Stomach (tissue), 9 donors: ENCODE data around the gene NCK2. TPM values are rescaled to one million over a fixed set of nuclear protein-coding genes. Genes with fewer than 3 reads are reported as not detected.

Experiments used
- DNase-seq, 2 donors: peaks; one replicate each; pipeline versions ENCODE4 v3.0.0 to v3.0.0-alpha.2; 2013 to 2019
- H3K27ac ChIP-seq, 5 donors: fragments of 200-600 bp in 4 of 5; sonication (generic) in 4 of 5; one replicate each; pipeline ENCODE4 v1.5.1; 2013 to 2019; ENCODE audit warnings: mild to moderate bottlenecking in 1 of 5, moderate library complexity in 1 of 5
- H3K27me3 ChIP-seq, 3 donors: fragments of 200-600 bp; sonication (generic); one replicate each; pipeline ENCODE4 v1.5.1; 2017 to 2019; ENCODE audit warnings: mixed run types in 1 of 3
- H3K36me3 ChIP-seq, 4 donors: fragments of 200-600 bp; sonication (generic); 1 replicate in 3 of 4; 2 replicates in 1 of 4; pipeline ENCODE4 v1.5.1; 2016 to 2019
- H3K4me1 ChIP-seq, 4 donors: fragments of 200-600 bp; sonication (generic); one replicate each; pipeline ENCODE4 v1.5.1; 2016 to 2019
- H3K4me3 ChIP-seq, 4 donors: fragments of 200-600 bp; sonication (generic) in 3 of 4; one replicate each; pipeline ENCODE4 v1.5.1; 2016 to 2019; ENCODE audit warnings: mild to moderate bottlenecking in 1 of 4
- H3K9me3 ChIP-seq, 4 donors: fragments of 200-600 bp; sonication (generic); one replicate each; pipeline ENCODE4 v1.5.1; 2016 to 2019
- EP300 ChIP-seq: sonication (generic); formaldehyde crosslinking; IDR thresholded peaks from one replicate; pipeline ENCODE4 v1.6.1; 2017; ENCODE audit warnings: antibody characterized with exemption
- POLR2A ChIP-seq, 4 donors: fragments of 450-650 bp; IDR thresholded peaks; one replicate each; pipeline ENCODE4 v1.6.1; 2016; ENCODE audit warnings: antibody characterized with exemption in 4 of 4, control low read depth in 2 of 4, mild to moderate bottlenecking in 1 of 4, moderate library complexity in 1 of 4
- POLR2AphosphoS5 ChIP-seq, 3 donors: sonication (generic); formaldehyde crosslinking; IDR thresholded peaks; one replicate each; pipeline ENCODE4 v1.6.1; 2016; ENCODE audit warnings: antibody characterized with exemption in 3 of 3
- WGBS, 5 donors: extraction: QIAGEN DNeasy Blood & Tissue Kit in 3 of 5; methylation state at CpG; one replicate each; pipeline versions ENCODE4 v1.1.5 to v1.1.7; 2013 to 2018; 5-methylcytosine and 5-hydroxymethylcytosine counted together
- intact Hi-C: fragments of 100-400 bp; cut with DNase I; formaldehyde crosslinking; loops from one replicate; pipeline ENCODE4 v1.15.1; 2023; ENCODE audit warnings: low total_unique reads
- polyA plus RNA-seq, 3 donors: library from polyadenylated mRNA; stranded (reverse); fragments of 200-250 nt; gene quantifications; one replicate each; pipeline ENCODE4 v1.2.3, GENCODE V29; 2013
- total RNA-seq, 5 donors: library from RNA; depleted of rRNA; stranded (reverse); fragments of >200 nt; gene quantifications; one replicate each; pipeline versions ENCODE4 v1.1.0 to v1.2.3, GENCODE V29; 2014 to 2016
- TF ChIP-seq, protein P1 (sequence below), 7 experiments: fragments of 450-650 bp in 4 of 7; fragments of 200-600 bp in 3 of 7; sonication (generic) in 3 of 7; IDR thresholded peaks; one replicate each; pipeline ENCODE4 v1.5.1; 2016 to 2019; ENCODE audit warnings: antibody characterized with exemption in 7 of 7, control low read depth in 2 of 7, mild to moderate bottlenecking in 1 of 7
- donor health status: healthy with polysubstance abuse.
- donor health status: Bipolar disorder and iron deficiency.
- donor health status: healthy.

The NCK2 gene
- total and polyA plus RNA-seq, 8 donors, result 23.1 to 88.9 (median 42.6) TPM

DNA sequence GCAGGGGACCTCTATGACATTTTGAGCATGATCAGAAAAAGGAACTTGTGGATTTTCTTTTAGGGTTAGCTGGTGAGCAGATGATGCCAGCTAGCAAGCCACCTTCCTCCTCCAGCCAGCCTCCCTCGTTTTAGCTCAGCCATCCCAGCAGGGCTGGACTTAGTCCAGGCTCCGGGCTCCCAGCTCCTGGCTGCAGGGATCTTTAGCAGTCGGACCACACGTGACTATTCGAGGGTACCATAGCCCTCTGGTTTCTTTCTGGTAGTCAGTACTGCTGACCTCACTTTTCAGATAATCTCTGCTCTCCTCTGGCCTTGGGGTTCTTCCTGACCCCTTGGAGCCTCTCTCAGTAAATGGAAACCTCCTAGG lies 31.8 kb downstream of the NCK2 start:
- WGBS, 5 donors, result 49 to 68% (median 62%) methylated on average over 5 of the region's 5 CpGs
- Histone ChIP-seq H3K4me3 (no peak overlapping the region), H3K36me3 (peaks cover 0 to 6% (median 3%) of the 10 kb centered on the region in 4 donors), H3K27ac (peak overlapping the region in 4 of 5 donors; percentile 3 to 67 (median 43)), H3K9me3 (no peaks in the 10 kb centered on the region), H3K4me1 (peaks cover 41 to 100% (median 73%) of the 10 kb centered on the region in 4 donors), H3K27me3 (no peaks in the 10 kb centered on the region)
- no peak for TF ChIP-seq POLR2A (IDR thresholded peaks at IDR 0.05)
- TF ChIP-seq, protein P1, sequence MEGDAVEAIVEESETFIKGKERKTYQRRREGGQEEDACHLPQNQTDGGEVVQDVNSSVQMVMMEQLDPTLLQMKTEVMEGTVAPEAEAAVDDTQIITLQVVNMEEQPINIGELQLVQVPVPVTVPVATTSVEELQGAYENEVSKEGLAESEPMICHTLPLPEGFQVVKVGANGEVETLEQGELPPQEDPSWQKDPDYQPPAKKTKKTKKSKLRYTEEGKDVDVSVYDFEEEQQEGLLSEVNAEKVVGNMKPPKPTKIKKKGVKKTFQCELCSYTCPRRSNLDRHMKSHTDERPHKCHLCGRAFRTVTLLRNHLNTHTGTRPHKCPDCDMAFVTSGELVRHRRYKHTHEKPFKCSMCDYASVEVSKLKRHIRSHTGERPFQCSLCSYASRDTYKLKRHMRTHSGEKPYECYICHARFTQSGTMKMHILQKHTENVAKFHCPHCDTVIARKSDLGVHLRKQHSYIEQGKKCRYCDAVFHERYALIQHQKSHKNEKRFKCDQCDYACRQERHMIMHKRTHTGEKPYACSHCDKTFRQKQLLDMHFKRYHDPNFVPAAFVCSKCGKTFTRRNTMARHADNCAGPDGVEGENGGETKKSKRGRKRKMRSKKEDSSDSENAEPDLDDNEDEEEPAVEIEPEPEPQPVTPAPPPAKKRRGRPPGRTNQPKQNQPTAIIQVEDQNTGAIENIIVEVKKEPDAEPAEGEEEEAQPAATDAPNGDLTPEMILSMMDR (IDR thresholded peaks at IDR 0.05), result no peak
- TF ChIP-seq POLR2AphosphoS5 (IDR thresholded peaks at IDR 0.05), result no peak
- TF ChIP-seq EP300, result no peak
- no peak for DNase-seq
- intact Hi-C loops, result no loop called here

DNA sequence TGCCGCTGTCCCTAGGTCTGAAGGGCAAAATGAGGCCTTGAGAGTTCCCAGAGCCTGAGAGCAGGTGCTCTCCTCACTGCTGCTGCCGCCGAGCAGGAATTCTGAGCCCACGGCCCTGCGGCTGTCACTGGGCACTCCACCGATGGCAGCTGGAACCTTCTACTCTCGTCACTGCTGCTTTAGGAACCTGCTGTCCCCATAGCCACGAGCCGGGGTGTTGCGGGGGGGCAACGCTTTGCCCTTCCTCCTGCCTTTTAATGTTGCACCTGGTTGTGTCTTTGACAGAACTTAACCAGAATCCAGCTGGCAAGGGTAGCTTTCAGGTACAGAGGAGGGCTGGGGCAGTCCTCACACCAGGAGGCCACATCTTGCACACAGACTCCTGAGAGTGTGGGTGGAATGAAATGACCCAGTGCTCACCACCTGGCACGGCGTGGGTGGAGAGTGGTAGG lies 32.3 kb downstream of the NCK2 start:
- Histone ChIP-seq H3K4me3 (no peak overlapping the region), H3K36me3 (peaks cover 0 to 6% (median 3%) of the 10 kb centered on the region in 4 donors), H3K27ac (peak overlapping the region in 3 of 5 donors; percentile 40 to 67 (median 46)), H3K27me3 (no peaks in the 10 kb centered on the region), H3K9me3 (no peaks in the 10 kb centered on the region), H3K4me1 (peaks cover 41 to 99% (median 70%) of the 10 kb centered on the region in 4 donors)
- intact Hi-C loops, result no loop called here
- TF ChIP-seq POLR2AphosphoS5 (IDR thresholded peaks at IDR 0.05) (no peak), POLR2A (IDR thresholded peaks at IDR 0.05) (no peak), EP300 (no peak)
- TF ChIP-seq, protein P1 (IDR thresholded peaks at IDR 0.05), result no peak
- DNase-seq, result no peak
- WGBS, 5 donors, result 78 to 90% (median 89%) methylated on average over 13 of the region's 13 CpGs

DNA sequence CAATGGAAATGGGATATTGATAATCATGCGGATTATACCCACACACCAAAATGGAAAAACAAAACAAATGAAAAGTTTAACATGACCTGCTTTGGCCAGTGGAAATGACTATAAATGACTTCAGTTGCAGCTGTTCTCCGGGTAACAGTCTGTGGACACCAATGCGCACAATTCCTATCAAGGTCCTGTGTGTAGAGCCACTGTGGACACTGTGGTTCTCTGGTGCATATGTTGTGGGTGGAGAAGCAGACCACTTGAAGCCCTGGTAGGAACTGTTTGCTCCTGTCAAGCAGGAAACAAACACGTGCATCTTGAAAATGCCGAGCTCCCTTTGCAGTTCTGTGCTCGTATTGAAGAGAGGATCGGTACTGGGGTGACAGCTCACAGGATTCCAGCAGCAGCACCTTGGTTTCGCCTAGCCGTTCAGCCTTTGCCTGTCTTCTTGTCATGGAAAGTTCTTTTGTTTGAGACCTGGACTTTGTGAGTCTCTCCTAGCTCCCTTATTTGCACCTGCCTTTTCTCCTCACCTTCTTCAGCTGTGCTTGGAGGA lies 32.9 kb downstream of the NCK2 start:
- peaks cover 0 to 6% (median 3%) of the 10 kb centered on the region in 4 donors for H3K36me3 ChIP-seq
- peak overlapping the region in 1 of 5 donors; percentile 67 for H3K27ac ChIP-seq
- WGBS, 5 donors, result 60 to 75% (median 70%) methylated on average over 9 of the region's 9 CpGs
- no peak overlapping the region for H3K4me3 ChIP-seq
- H3K9me3 ChIP-seq, result no peaks in the 10 kb centered on the region
- TF ChIP-seq, protein P1 (IDR thresholded peaks at IDR 0.05), result no peak
- TF ChIP-seq POLR2AphosphoS5 (IDR thresholded peaks at IDR 0.05), result no peak
- no peak for TF ChIP-seq POLR2A (IDR thresholded peaks at IDR 0.05)
- no peak for TF ChIP-seq EP300
- H3K4me1 ChIP-seq, result peaks cover 36 to 99% (median 68%) of the 10 kb centered on the region in 4 donors
- intact Hi-C loops, result no loop called here
- H3K27me3 ChIP-seq, result no peaks in the 10 kb centered on the region
- no peak for DNase-seq

DNA sequence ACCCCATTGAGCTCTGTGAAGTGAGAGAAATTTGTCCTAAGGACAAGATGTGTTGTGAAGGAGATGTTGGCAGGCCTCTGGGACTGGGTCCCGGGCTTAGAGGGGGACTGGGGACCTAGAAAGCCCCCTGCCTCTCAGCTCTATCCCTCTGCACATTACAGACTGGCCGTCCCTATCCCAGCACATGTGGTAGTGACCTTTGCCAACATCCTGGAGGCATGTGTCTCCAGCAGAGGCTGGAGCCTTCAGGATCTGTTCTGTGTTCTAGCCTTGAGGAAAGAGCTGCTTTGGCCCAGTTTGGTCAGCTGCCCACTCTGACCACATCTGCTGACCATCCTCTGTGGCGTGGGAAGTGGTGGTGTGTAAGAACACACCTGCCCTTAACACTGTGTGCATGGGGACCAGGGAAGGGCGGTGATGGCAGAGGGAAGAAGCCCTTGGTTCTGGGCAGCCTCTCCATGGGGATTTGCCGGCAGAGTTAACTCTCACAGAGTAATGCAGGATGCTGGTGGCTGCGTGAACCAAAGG lies 33.4 kb downstream of the NCK2 start:
- H3K27ac ChIP-seq, result no peak overlapping the region
- no peaks in the 10 kb centered on the region for H3K9me3 ChIP-seq
- H3K27me3 ChIP-seq, result no peaks in the 10 kb centered on the region
- 66 to 85% (median 81%) methylated on average over 6 of the region's 6 CpGs for WGBS, 5 donors
- H3K4me3 ChIP-seq, result no peak overlapping the region
- peaks cover 34 to 99% (median 66%) of the 10 kb centered on the region in 4 donors for H3K4me1 ChIP-seq
- no peak for DNase-seq
- TF ChIP-seq, protein P1 (IDR thresholded peaks at IDR 0.05), result no peak
- TF ChIP-seq EP300, result no peak
- no peak for TF ChIP-seq POLR2A (IDR thresholded peaks at IDR 0.05)
- no peak for TF ChIP-seq POLR2AphosphoS5 (IDR thresholded peaks at IDR 0.05)
- H3K36me3 ChIP-seq, result peaks cover 0 to 4% (median 2%) of the 10 kb centered on the region in 4 donors
- intact Hi-C loops, result no loop called here
